Hepatocyte (in vitro differentiated cells): Measurements from ENCODE around the gene KRT20.

Experiments used
- CTCF ChIP-seq: fragments of 200-600 bp; sonication (generic); IDR thresholded peaks from 2 replicates; pipeline ENCODE4 v1.5.1; 2016; ENCODE audit warnings: antibody characterized with exemption, mild to moderate bottlenecking; ENCODE audit not compliant: poor library complexity
- EZH2 ChIP-seq: fragments of 200-600 bp; sonication (generic); IDR thresholded peaks from 2 replicates; pipeline ENCODE4 v1.6.1; 2016; ENCODE audit warnings: antibody characterized with exemption, mild to moderate bottlenecking, borderline replicate concordance
- EZH2phosphoT487 ChIP-seq: fragments of 200-600 bp; sonication (generic); IDR thresholded peaks from one replicate; pipeline ENCODE4 v1.6.1; 2018; ENCODE audit warnings: antibody characterized with exemption, mild to moderate bottlenecking, low read depth, moderate library complexity; ENCODE audit not compliant: unreplicated experiment, severe bottlenecking

DNA sequence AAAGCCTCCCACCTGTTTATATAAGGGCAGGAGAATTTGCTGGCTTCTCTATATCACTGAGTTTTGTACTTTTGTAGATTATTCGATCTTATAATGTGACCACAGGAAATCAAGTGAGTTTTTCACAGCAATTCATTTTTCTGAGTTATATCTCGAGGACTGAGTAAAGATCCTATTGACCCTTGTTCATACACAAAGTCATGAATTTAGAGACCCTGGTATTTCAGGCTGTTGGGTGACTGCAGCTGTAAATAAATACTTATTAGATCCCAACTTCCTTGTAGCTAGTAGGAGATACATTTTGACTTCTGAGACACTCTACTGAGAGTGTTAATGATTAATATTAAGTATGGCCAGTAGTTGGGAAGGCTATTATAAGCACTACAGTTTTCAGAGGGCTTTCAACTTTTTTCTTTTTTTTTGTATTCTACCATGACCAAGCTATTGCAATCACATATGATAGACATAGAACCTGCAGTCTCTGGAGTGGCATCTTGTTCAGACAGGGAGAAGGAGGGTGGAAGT is 3.2 kb upstream of the KRT20 start:
- no peak for TF ChIP-seq CTCF
- TF ChIP-seq EZH2, result no peak
- TF ChIP-seq EZH2phosphoT487, result no peak
